PC-3 (cell line): ENCODE data around the gene ACAP2. TPM values are rescaled to one million over a fixed set of nuclear protein-coding genes. Genes with fewer than 3 reads are reported as not detected.

ENCODE experiments used
- ATAC-seq: fragments of 200-7000 bp; cut with Tn5 transposase; 2 replicates; pipeline ENCODE4 v1.9.1; 2020; ENCODE audit warnings: mild to moderate bottlenecking, moderate library complexity
- BruUV-seq: library from RNA; stranded (reverse); fragments of 400-500 nt; replicated peaks from 2 replicates; lab custom pipeline; 2021; lab: Mats Ljungman, UMichigan
- CTCF ChIA-PET: fragments of 300-600 bp; sonication (Branson Sonifier 250); formaldehyde crosslinking; loops from one replicate; lab custom pipeline; 2022; ENCODE audit warnings: antibody characterized with exemption; lab: Charles Lee
- POLR2A ChIA-PET: fragments of 300-600 bp; sonication (Branson Sonifier 250); formaldehyde crosslinking; loops from one replicate; lab custom pipeline; 2022; ENCODE audit warnings: antibody characterized with exemption; ENCODE audit not compliant: unreplicated experiment; lab: Charles Lee
- DNase-seq: peaks from one replicate; pipeline ENCODE4 v3.0.0-alpha.2; 2015
- H2AFZ ChIP-seq: fragments of 300-600 bp; sonication (generic); 2 replicates; pipeline ENCODE4 v1.6.0; 2016; ENCODE audit warnings: antibody characterized with exemption, low read length
- H3F3A ChIP-seq: fragments of 300-600 bp; sonication (generic); one replicate; pipeline ENCODE4 v1.6.0; 2017; ENCODE audit warnings: antibody characterized with exemption, low read length, control low read depth, mild to moderate bottlenecking; ENCODE audit not compliant: unreplicated experiment
- H3K27ac ChIP-seq: fragments of 300-600 bp; sonication (generic); 2 replicates; pipeline ENCODE4 v1.5.1; 2016; ENCODE audit warnings: mild to moderate bottlenecking, low read length
- H3K27me3 ChIP-seq: fragments of 300-600 bp; sonication (generic); 2 replicates; pipeline ENCODE4 v1.6.1; 2016; ENCODE audit warnings: low read length, mixed read lengths
- H3K36me3 ChIP-seq: fragments of 300-600 bp; sonication (generic); 2 replicates; pipeline ENCODE4 v1.6.1; 2016; ENCODE audit warnings: low read depth, mixed run types, low read length, mixed read lengths
- H3K4me1 ChIP-seq: fragments of 300-600 bp; sonication (generic); 2 replicates; pipeline ENCODE4 v1.5.1; 2016; ENCODE audit warnings: low read length; ENCODE audit not compliant: insufficient read depth
- H3K4me2 ChIP-seq: fragments of 300-600 bp; sonication (generic); 2 replicates; pipeline ENCODE4 v1.6.0; 2016; ENCODE audit warnings: low read length
- H3K4me3 ChIP-seq: fragments of 300-600 bp; sonication (generic); 2 replicates; pipeline ENCODE4 v1.5.1; 2016; ENCODE audit warnings: mild to moderate bottlenecking, low read length, mixed read lengths
- H3K79me2 ChIP-seq: fragments of 300-600 bp; sonication (generic); 2 replicates; pipeline ENCODE4 v1.6.1; 2017; ENCODE audit warnings: low read length, mixed read lengths
- H3K9ac ChIP-seq: fragments of 300-600 bp; sonication (generic); 2 replicates; pipeline ENCODE4 v1.6.0; 2016; ENCODE audit warnings: mild to moderate bottlenecking, low read length
- H3K9me2 ChIP-seq: fragments of 300-600 bp; sonication (generic); replicated peaks from 2 replicates; pipeline ENCODE4 v1.6.1; 2016; ENCODE audit warnings: mixed run types, low read length, mixed read lengths
- H3K9me3 ChIP-seq: fragments of 300-600 bp; sonication (generic); 2 replicates; pipeline ENCODE4 v1.6.1; 2016; ENCODE audit warnings: low read length, mixed read lengths
- H4K20me1 ChIP-seq: fragments of 300-600 bp; sonication (generic); 2 replicates; pipeline ENCODE4 v1.6.1; 2016; ENCODE audit warnings: low read length, mixed read lengths
- CTCF ChIP-seq: fragments of 300-600 bp; sonication (generic); conservative IDR thresholded peaks from 2 replicates; pipeline ENCODE4 v1.5.1; 2017; ENCODE audit warnings: antibody characterized with exemption, low read depth, mild to moderate bottlenecking, low read length
- EZH2 ChIP-seq: fragments of 300-600 bp; sonication (generic); IDR thresholded peaks from one replicate; pipeline ENCODE4 v1.6.1; 2017; ENCODE audit warnings: antibody characterized with exemption, mild to moderate bottlenecking, low read length; ENCODE audit not compliant: unreplicated experiment
- EZH2phosphoT487 ChIP-seq: fragments of 300-600 bp; sonication (generic); IDR thresholded peaks from 2 replicates; pipeline ENCODE4 v1.6.1; 2018; ENCODE audit warnings: mild to moderate bottlenecking, antibody characterized with exemption, low read length, borderline replicate concordance
- intact Hi-C: fragments of 100-400 bp; cut with micrococcal nuclease; formaldehyde crosslinking; loops from 2 replicates; pipeline ENCODE4 v1.9.0; 2023
- total RNA-seq: library from RNA; depleted of rRNA; stranded (reverse); fragments of >200 nt; gene quantifications from 2 replicates; pipeline ENCODE4 v1.2.3, GENCODE V29; 2014

ACAP2 gene
- total RNA-seq, 1 experiment from 2014 or later = 33.5 TPM

DNA sequence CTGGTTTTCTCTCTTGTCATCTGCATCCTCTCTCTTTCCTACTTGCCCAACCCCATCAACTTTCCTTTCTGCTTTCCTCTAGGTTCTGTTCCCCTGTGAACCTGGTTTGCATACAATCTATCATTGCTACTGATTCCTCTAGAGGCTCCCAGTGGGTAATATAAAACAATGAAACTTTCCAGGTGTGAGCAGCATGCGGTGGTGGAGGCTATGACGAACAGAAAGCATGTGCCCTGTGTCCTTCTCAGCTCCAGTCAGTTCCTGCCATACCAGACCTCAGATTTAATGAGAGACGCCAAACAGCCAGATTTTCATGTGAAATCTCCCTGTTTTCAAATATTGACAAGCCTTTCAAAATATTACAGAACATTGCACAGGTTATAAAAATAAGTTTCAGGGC, 3.5 kb upstream of the ACAP2 start:
- H3K4me1 ChIP-seq = peaks cover 6% of the 10 kb centered on the region; the same call in 1 of the 2 replicates
- H4K20me1 ChIP-seq = 0 out of 2 replicates have a peak, but pooled peaks cover 2% of the 10 kb centered on the region
- no peaks in the 10 kb centered on the region for H3F3A ChIP-seq
- ATAC-seq = no peak
- no peak for DNase-seq
- H3K4me2 ChIP-seq = no peak overlapping the region
- no peak overlapping the region for H3K27ac ChIP-seq
- no peaks in the 10 kb centered on the region for H3K27me3 ChIP-seq
- H3K36me3 ChIP-seq = no peaks in the 10 kb centered on the region
- intact Hi-C loops = no loop called here
- no TSS peak for BruUV-seq
- ChIA-PET POLR2A (no interaction called here), CTCF (no interaction called here)
- peaks cover 13% of the 10 kb centered on the region for H3K79me2 ChIP-seq
- no peaks in the 10 kb centered on the region for H3K9me2 ChIP-seq
- no peak overlapping the region for H3K9ac ChIP-seq
- TF ChIP-seq EZH2phosphoT487 (no peak), EZH2 (no peak), CTCF (no peak)
- no peaks in the 10 kb centered on the region for H3K9me3 ChIP-seq
- H3K4me3 ChIP-seq = no peak overlapping the region
- H2AFZ ChIP-seq = no peak overlapping the region

DNA sequence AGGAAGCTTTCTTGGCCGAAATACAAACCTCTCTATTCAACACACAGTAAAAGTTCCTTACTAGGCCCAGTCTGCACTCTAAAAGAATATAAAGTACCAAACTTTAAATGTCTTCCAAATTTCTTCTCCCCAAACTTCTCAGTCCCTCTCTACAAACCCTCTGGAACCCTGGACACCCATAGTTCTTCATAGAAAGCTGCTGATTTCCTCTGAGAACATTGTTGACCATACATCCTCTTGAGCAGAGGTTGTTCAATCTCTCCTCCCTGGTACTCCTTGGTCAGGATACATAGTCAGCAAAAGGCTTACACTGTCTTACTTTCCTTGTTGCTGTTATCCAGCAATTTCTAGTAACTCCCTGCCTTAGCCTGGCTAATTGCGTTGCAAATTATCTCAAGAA, 3.1 kb upstream of the ACAP2 start:
- TF ChIP-seq CTCF = no peak
- TF ChIP-seq EZH2 = no peak
- TF ChIP-seq EZH2phosphoT487 = no peak
- intact Hi-C loops = no loop called here
- Histone ChIP-seq H3K4me3 (no peak overlapping the region), H3K9me3 (no peaks in the 10 kb centered on the region), H3K4me2 (no peak overlapping the region), H4K20me1 (0 out of 2 replicates have a peak, but pooled peaks cover 5% of the 10 kb centered on the region), H3K36me3 (no peaks in the 10 kb centered on the region), H2AFZ (no peak overlapping the region), H3K4me1 (peaks cover 9% of the 10 kb centered on the region), H3K27me3 (no peaks in the 10 kb centered on the region), H3F3A (no peaks in the 10 kb centered on the region), H3K27ac (no peak overlapping the region), H3K9ac (no peak overlapping the region), H3K79me2 (peaks cover 18% of the 10 kb centered on the region), H3K9me2 (no peaks in the 10 kb centered on the region)
- CTCF ChIA-PET = no interaction called here
- POLR2A ChIA-PET = no interaction called here
- no peak for ATAC-seq
- no peak for DNase-seq
- BruUV-seq = no TSS peak

DNA sequence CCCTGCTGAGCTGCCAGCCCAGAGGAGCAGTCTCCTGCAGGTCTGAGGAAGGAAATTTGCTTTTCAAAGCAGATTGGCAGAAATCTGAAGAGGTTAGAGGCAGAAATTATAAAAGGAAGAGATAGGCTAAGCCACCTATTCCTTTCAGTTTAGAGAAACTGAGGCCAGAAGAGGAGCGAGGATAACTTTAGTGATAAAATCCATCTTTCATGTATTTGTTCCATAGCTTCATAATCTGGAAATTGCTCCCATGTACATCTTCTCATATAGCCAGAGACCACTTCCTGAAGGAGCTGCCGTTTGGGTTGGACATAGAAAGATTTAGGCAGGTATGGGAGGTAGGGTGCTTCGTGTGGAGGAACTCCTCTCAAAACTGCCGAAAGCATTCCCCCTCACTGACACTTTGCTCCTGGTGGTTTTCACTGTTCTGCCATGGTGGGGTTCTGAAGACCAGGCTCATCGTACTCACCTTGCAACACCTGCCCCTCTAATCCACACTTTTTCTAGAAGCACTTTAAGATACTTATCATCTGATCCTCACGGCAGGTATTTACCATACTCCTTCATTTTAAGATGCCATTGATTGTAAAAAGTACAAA, 670 bp upstream of the ACAP2 start:
- TSS peak; percentile 52 for BruUV-seq
- DNase-seq = no peak
- intact Hi-C loops = loop anchor here (2.0 to 5.0 kb wide), 4 partner anchors 61 to 156 kb away; no protein-coding TSS in a partner anchor
- no peaks in the 10 kb centered on the region for H3K9me3 ChIP-seq
- peaks cover 42% of the 10 kb centered on the region for H3K79me2 ChIP-seq
- peak overlapping the region; percentile 95 for H2AFZ ChIP-seq
- ATAC-seq = no peak
- 0 out of 2 replicates have a peak, but pooled peaks cover 5% of the 10 kb centered on the region for H4K20me1 ChIP-seq
- CTCF ChIA-PET = interaction anchor here (0.6 to 1.9 kb wide), 2 partner anchors 173 to 632 kb away, joined by 6 to 13 read pairs; partner anchors contain the start of gene XXYLT1
- H3K4me1 ChIP-seq = peaks cover 28% of the 10 kb centered on the region
- no peaks in the 10 kb centered on the region for H3K36me3 ChIP-seq
- peak overlapping the region; percentile 68 for H3K4me3 ChIP-seq
- TF ChIP-seq CTCF (no peak), EZH2 (no peak), EZH2phosphoT487 (no peak)
- POLR2A ChIA-PET = interaction anchor here (0.9 kb wide), 1 partner anchor 172 kb away, joined by 3 read pairs; the partner anchor contains the start of gene XXYLT1
- no peak overlapping the region for H3K27ac ChIP-seq
- H3K4me2 ChIP-seq = peak overlapping the region; percentile 90
- no peaks in the 10 kb centered on the region for H3F3A ChIP-seq
- H3K9ac ChIP-seq = peak overlapping the region; percentile 53
- no peaks in the 10 kb centered on the region for H3K9me2 ChIP-seq
- no peaks in the 10 kb centered on the region for H3K27me3 ChIP-seq
